ENCODE measurements around the gene ITGA3.

Gene ITGA3

GRCh38 chr17:50098583-50098982, 42.7 kb downstream of the ITGA3 start:
- no peaks in the 10 kb centered on the region for H4K20me1 ChIP-seq (ENCODE audit: insufficient read depth)
- H2AFZ ChIP-seq (ENCODE audit: low read depth) = no peak overlapping the region
- no peak overlapping the region for H3K4me2 ChIP-seq
- peaks cover 4% of the 10 kb centered on the region; the same call in 1 of the 2 replicates for H3K79me2 ChIP-seq (ENCODE audit: insufficient read depth, low read depth)
- TF ChIP-seq, protein P1, sequence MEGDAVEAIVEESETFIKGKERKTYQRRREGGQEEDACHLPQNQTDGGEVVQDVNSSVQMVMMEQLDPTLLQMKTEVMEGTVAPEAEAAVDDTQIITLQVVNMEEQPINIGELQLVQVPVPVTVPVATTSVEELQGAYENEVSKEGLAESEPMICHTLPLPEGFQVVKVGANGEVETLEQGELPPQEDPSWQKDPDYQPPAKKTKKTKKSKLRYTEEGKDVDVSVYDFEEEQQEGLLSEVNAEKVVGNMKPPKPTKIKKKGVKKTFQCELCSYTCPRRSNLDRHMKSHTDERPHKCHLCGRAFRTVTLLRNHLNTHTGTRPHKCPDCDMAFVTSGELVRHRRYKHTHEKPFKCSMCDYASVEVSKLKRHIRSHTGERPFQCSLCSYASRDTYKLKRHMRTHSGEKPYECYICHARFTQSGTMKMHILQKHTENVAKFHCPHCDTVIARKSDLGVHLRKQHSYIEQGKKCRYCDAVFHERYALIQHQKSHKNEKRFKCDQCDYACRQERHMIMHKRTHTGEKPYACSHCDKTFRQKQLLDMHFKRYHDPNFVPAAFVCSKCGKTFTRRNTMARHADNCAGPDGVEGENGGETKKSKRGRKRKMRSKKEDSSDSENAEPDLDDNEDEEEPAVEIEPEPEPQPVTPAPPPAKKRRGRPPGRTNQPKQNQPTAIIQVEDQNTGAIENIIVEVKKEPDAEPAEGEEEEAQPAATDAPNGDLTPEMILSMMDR (conservative IDR thresholded peaks at IDR 0.05; ENCODE audit: low read depth, low read length) = no peak
- H3K9ac ChIP-seq = no peak overlapping the region
- H3K27me3 ChIP-seq (ENCODE audit: insufficient read depth, low read depth) = no peaks in the 10 kb centered on the region
- H3K27ac ChIP-seq = no peak overlapping the region
- no peak overlapping the region for H3K4me3 ChIP-seq (IDR thresholded peaks at IDR 0.05; ENCODE audit: insufficient read depth, low read depth, low read length)
- H3K4me1 ChIP-seq (ENCODE audit: low read depth, poor library complexity, severe bottlenecking) = peaks cover 21% of the 10 kb centered on the region
- no peaks in the 10 kb centered on the region for H3K36me3 ChIP-seq (ENCODE audit: insufficient read depth)

DNA sequence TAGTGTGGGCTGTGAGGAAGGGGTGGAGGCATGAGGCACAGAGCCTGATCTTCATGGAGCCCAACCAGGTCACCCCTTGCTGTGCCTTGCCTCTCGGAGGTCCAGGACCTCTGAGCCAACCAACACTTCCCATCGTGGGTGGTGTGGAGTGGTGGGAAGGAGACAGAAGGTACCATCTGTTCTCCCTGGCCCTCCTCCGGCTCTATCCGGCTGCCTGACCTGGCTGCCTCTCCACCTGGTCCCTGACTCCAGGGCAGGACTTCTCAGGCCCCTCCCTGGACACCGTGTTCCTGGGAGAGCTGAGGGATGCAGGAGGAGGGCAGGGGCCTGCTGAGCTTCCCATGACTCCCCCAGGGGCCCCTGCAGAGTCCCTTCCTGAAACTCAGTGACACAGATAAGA, 43.1 kb downstream of the ITGA3 start:
- no peak overlapping the region for H3K4me3 ChIP-seq (IDR thresholded peaks at IDR 0.05; ENCODE audit: insufficient read depth, low read depth, low read length)
- no peak overlapping the region for H2AFZ ChIP-seq (ENCODE audit: low read depth)
- no peak overlapping the region for H3K27ac ChIP-seq
- peaks cover 18% of the 10 kb centered on the region for H3K4me1 ChIP-seq (ENCODE audit: low read depth, poor library complexity, severe bottlenecking)
- H4K20me1 ChIP-seq (ENCODE audit: insufficient read depth) = no peaks in the 10 kb centered on the region
- H3K36me3 ChIP-seq (ENCODE audit: insufficient read depth) = no peaks in the 10 kb centered on the region
- no peak overlapping the region for H3K4me2 ChIP-seq
- no peak overlapping the region for H3K9ac ChIP-seq
- no peaks in the 10 kb centered on the region for H3K27me3 ChIP-seq (ENCODE audit: insufficient read depth, low read depth)
- TF ChIP-seq, protein P1 (conservative IDR thresholded peaks at IDR 0.05; ENCODE audit: low read depth, low read length) = no peak
- peaks cover 4% of the 10 kb centered on the region; the same call in 1 of the 2 replicates for H3K79me2 ChIP-seq (ENCODE audit: insufficient read depth, low read depth)

DNA sequence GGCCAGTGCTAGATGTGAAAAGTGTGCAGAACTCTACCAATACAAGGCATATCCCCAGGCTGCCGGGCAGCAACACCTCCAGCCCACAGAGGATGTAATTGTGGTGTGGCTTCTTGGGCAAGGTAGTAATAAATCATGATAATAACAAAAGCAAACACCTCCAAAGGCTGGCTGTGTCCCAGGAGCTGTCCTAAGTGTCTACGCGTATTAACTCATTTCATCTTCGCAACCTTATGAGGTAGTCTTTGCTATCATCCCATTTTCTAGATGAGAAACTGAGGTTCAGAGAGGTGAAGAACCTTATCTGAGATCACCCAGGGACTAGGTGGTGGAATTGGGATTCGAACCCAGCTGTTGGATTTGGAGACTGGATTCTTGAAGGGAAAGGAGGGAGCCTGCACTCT, 44.6 kb downstream of the ITGA3 start:
- Histone ChIP-seq H2AFZ (ENCODE audit: low read depth) (no peak overlapping the region), H3K4me2 (no peak overlapping the region), H4K20me1 (ENCODE audit: insufficient read depth) (no peaks in the 10 kb centered on the region), H3K9ac (no peak overlapping the region), H3K4me1 (ENCODE audit: low read depth, poor library complexity, severe bottlenecking) (peaks cover 12% of the 10 kb centered on the region), H3K4me3 (IDR thresholded peaks at IDR 0.05; ENCODE audit: insufficient read depth, low read depth, low read length) (no peak overlapping the region), H3K27me3 (ENCODE audit: insufficient read depth, low read depth) (no peaks in the 10 kb centered on the region), H3K79me2 (ENCODE audit: insufficient read depth, low read depth) (peaks cover 3% of the 10 kb centered on the region; the same call in 1 of the 2 replicates), H3K27ac (no peak overlapping the region), H3K36me3 (ENCODE audit: insufficient read depth) (no peaks in the 10 kb centered on the region)
- TF ChIP-seq, protein P1 (conservative IDR thresholded peaks at IDR 0.05; ENCODE audit: low read depth, low read length) = no peak

GRCh38 chr17:50100921-50101345, 45.0 kb downstream of the ITGA3 start:
- TF ChIP-seq, protein P1 (conservative IDR thresholded peaks at IDR 0.05; ENCODE audit: low read depth, low read length) = no peak
- no peak overlapping the region for H3K4me3 ChIP-seq (IDR thresholded peaks at IDR 0.05; ENCODE audit: insufficient read depth, low read depth, low read length)
- no peak overlapping the region for H2AFZ ChIP-seq (ENCODE audit: low read depth)
- H4K20me1 ChIP-seq (ENCODE audit: insufficient read depth) = no peaks in the 10 kb centered on the region
- H3K36me3 ChIP-seq (ENCODE audit: insufficient read depth) = no peaks in the 10 kb centered on the region
- peaks cover 9% of the 10 kb centered on the region for H3K4me1 ChIP-seq (ENCODE audit: low read depth, poor library complexity, severe bottlenecking)
- H3K79me2 ChIP-seq (ENCODE audit: insufficient read depth, low read depth) = no peaks in the 10 kb centered on the region
- H3K27me3 ChIP-seq (ENCODE audit: insufficient read depth, low read depth) = no peaks in the 10 kb centered on the region
- no peak overlapping the region for H3K27ac ChIP-seq
- H3K4me2 ChIP-seq = no peak overlapping the region
- H3K9ac ChIP-seq = no peak overlapping the region
